Left ventricle myocardium inferior (tissue), 1 donor: ENCODE data around the gene CSH1. TPM values are rescaled to one million over a fixed set of nuclear protein-coding genes. Genes with fewer than 3 reads are reported as not detected.

Experiments
- DNase-seq: peaks from one replicate; pipeline ENCODE4 v3.0.0-alpha.2; 2020
- H3K27ac ChIP-seq: fragments of 200-600 bp; replicated peaks from 2 replicates; pipeline ENCODE4 v1.8.0; 2021
- H3K27me3 ChIP-seq: fragments of 200-600 bp; 2 replicates; pipeline ENCODE4 v1.8.0; 2021; ENCODE audit warnings: low read depth
- H3K36me3 ChIP-seq: fragments of 200-600 bp; 2 replicates; pipeline ENCODE4 v1.8.0; 2021
- H3K4me1 ChIP-seq: fragments of 200-600 bp; 2 replicates; pipeline ENCODE4 v1.8.0; 2021
- H3K4me3 ChIP-seq: fragments of 200-600 bp; 2 replicates; pipeline ENCODE4 v1.8.0; 2021; ENCODE audit warnings: mild to moderate bottlenecking, moderate library complexity
- H3K9me3 ChIP-seq: fragments of 200-600 bp; replicated peaks from 2 replicates; pipeline ENCODE4 v1.8.0; 2021
- CTCF ChIP-seq: fragments of 200-600 bp; IDR thresholded peaks from 2 replicates; pipeline ENCODE4 v1.8.0; 2021; ENCODE audit warnings: antibody characterized with exemption, mild to moderate bottlenecking, borderline replicate concordance
- intact Hi-C: fragments of 100-400 bp; cut with micrococcal nuclease; formaldehyde crosslinking; loops from one replicate; pipeline ENCODE4 v1.11.0; 2022
- total RNA-seq: library from RNA; stranded (reverse); fragmentation: NEBNext Ultra II Directional; extraction: Animal tissue kit (Norgen Biotek cat#: 25700); gene quantifications from one replicate; pipeline ENCODE4 v1.2.1, GENCODE V29; 2021
- donor health status: DM: no; HTN: yes; CAD: no; lungs with severe emphysema.

CSH1 gene
- total RNA-seq, 1 donor from 2014 or later = not detected

- H3K9me3 ChIP-seq = no peaks in the 10 kb centered on the region
- H3K4me3 ChIP-seq = peak overlapping the region; percentile 55
- peaks cover 28% of the 10 kb centered on the region for H3K4me1 ChIP-seq
- intact Hi-C loops = no loop called here
- H3K27me3 ChIP-seq = peaks cover 4% of the 10 kb centered on the region
- peak overlapping the region; percentile 82 for H3K27ac ChIP-seq
- no peak for TF ChIP-seq CTCF
- no peaks in the 10 kb centered on the region for H3K36me3 ChIP-seq
- DNase-seq = peak; percentile 77
Observed at GRCh38 chr17:63930951-63931575, 34.7 kb upstream of the CSH1 start.

- Histone ChIP-seq H3K4me3 (peak overlapping the region; percentile 55), H3K36me3 (no peaks in the 10 kb centered on the region), H3K27ac (peak overlapping the region; percentile 82), H3K4me1 (peaks cover 28% of the 10 kb centered on the region), H3K9me3 (no peaks in the 10 kb centered on the region), H3K27me3 (peaks cover 4% of the 10 kb centered on the region)
- DNase-seq = no peak
- no peak for TF ChIP-seq CTCF
- intact Hi-C loops = no loop called here
Observed at GRCh38 chr17:63929860-63930766, 33.7 kb upstream of the CSH1 start.

GRCh38 chr17:63928966-63929695 is 32.8 kb upstream of the CSH1 start:
- no peak overlapping the region for H3K4me3 ChIP-seq
- H3K27ac ChIP-seq = no peak overlapping the region
- no peaks in the 10 kb centered on the region for H3K36me3 ChIP-seq
- H3K9me3 ChIP-seq = no peaks in the 10 kb centered on the region
- no peaks in the 10 kb centered on the region for H3K27me3 ChIP-seq
- DNase-seq = no peak
- H3K4me1 ChIP-seq = peaks cover 28% of the 10 kb centered on the region
- TF ChIP-seq CTCF = no peak
- intact Hi-C loops = no loop called here

GRCh38 chr17:63928172-63928666 is 31.8 kb upstream of the CSH1 start:
- Histone ChIP-seq H3K4me3 (no peak overlapping the region), H3K27ac (no peak overlapping the region), H3K27me3 (no peaks in the 10 kb centered on the region), H3K9me3 (no peaks in the 10 kb centered on the region), H3K4me1 (peaks cover 28% of the 10 kb centered on the region), H3K36me3 (no peaks in the 10 kb centered on the region)
- intact Hi-C loops = no loop called here
- peak; percentile 6 for DNase-seq
- no peak for TF ChIP-seq CTCF

- Histone ChIP-seq H3K4me1 (peaks cover 27% of the 10 kb centered on the region), H3K4me3 (no peak overlapping the region), H3K36me3 (no peaks in the 10 kb centered on the region), H3K9me3 (no peaks in the 10 kb centered on the region), H3K27ac (no peak overlapping the region), H3K27me3 (no peaks in the 10 kb centered on the region)
- no peak for DNase-seq
- no peak for TF ChIP-seq CTCF
- intact Hi-C loops = no loop called here
Observed at GRCh38 chr17:63927464-63928171, 31.2 kb upstream of the CSH1 start.
